Gastroesophageal sphincter (tissue), 4 donors: ENCODE data around the gene C14orf180. TPM values are rescaled to one million over a fixed set of nuclear protein-coding genes. Genes with fewer than 3 reads are reported as not detected.

Experiments
- ATAC-seq: fragments of 150-250 bp; one replicate; pipeline ENCODE4 v1.9.1; 2016; ENCODE audit warnings: mild to moderate bottlenecking, moderate library complexity
- H3K27ac ChIP-seq, 4 donors: fragments of 200-600 bp; sonication (generic) in 3 of 4; 1 replicate in 3 of 4; 2 replicates in 1 of 4; pipeline ENCODE4 v1.5.1; 2016 to 2019
- H3K27me3 ChIP-seq: fragments of 200-600 bp; sonication (generic); one replicate; pipeline ENCODE4 v1.5.1; 2019
- H3K36me3 ChIP-seq, 2 donors: fragments of 200-600 bp; sonication (generic); one replicate each; pipeline ENCODE4 v1.5.1; 2019; ENCODE audit warnings: control low read depth in 1 of 2
- H3K4me1 ChIP-seq, 3 donors: fragments of 200-600 bp; sonication (generic); 1 replicate in 2 of 3; 2 replicates in 1 of 3; pipeline ENCODE4 v1.5.1; 2016 to 2019; ENCODE audit warnings: control low read depth in 2 of 3
- H3K4me3 ChIP-seq, 2 donors: fragments of 200-600 bp; sonication (generic); one replicate each; pipeline ENCODE4 v1.5.1; 2019; ENCODE audit warnings: mild to moderate bottlenecking in 1 of 2, moderate library complexity in 1 of 2
- H3K9me3 ChIP-seq, 3 donors: fragments of 200-600 bp; sonication (generic); one replicate each; pipeline ENCODE4 v1.5.1; 2017 to 2019; ENCODE audit warnings: control low read depth in 2 of 3
- CTCF ChIP-seq, 4 experiments: fragments of 200-600 bp in 2 of 4; fragments of 450-650 bp in 2 of 4; sonication (generic) in 1 of 4; IDR thresholded peaks; one replicate each; pipeline ENCODE4 v1.5.1; 2017 to 2019; ENCODE audit warnings: antibody characterized with exemption in 4 of 4, mild to moderate bottlenecking in 2 of 4, moderate library complexity in 2 of 4
- EP300 ChIP-seq: sonication (generic); formaldehyde crosslinking; IDR thresholded peaks from one replicate; pipeline ENCODE4 v1.6.1; 2017; ENCODE audit warnings: antibody characterized with exemption, mild to moderate bottlenecking
- POLR2A ChIP-seq, 2 donors: fragments of 450-650 bp; IDR thresholded peaks; one replicate each; pipeline ENCODE4 v1.6.1; 2017; ENCODE audit warnings: antibody characterized with exemption in 2 of 2, mild to moderate bottlenecking in 2 of 2, moderate library complexity in 1 of 2
- POLR2AphosphoS5 ChIP-seq: sonication (generic); formaldehyde crosslinking; IDR thresholded peaks from one replicate; pipeline ENCODE4 v1.6.1; 2017; ENCODE audit warnings: antibody characterized with exemption
- WGBS, 2 donors: methylation state at CpG; one replicate each; pipeline ENCODE4 v1.1.5; 2018; ENCODE audit warnings: low coverage in 1 of 2; 5-methylcytosine and 5-hydroxymethylcytosine counted together
- total RNA-seq, 4 donors: library from RNA; depleted of rRNA; stranded (reverse); fragments of >200 nt; gene quantifications; one replicate each; pipeline ENCODE4 v1.1.0, GENCODE V29; 2016

The C14orf180 gene
- total RNA-seq, 4 donors from 2014 or later, result 0.54 to 0.78 TPM; not detected in 2

- Histone ChIP-seq H3K4me1 (no peaks in the 10 kb centered on the region), H3K4me3 (no peak overlapping the region), H3K36me3 (no peaks in the 10 kb centered on the region), H3K27ac (no peak overlapping the region), H3K9me3 (no peaks in the 10 kb centered on the region), H3K27me3 (peaks cover 91% of the 10 kb centered on the region)
- 75 to 80% methylated on average over 4 to 11 of the region's 30 CpGs for WGBS, 2 donors
- no peak for ATAC-seq
- TF ChIP-seq POLR2A (IDR thresholded peaks at IDR 0.05), result no peak
- no peak for TF ChIP-seq POLR2AphosphoS5
- TF ChIP-seq CTCF (IDR thresholded peaks at IDR 0.05), result no peak
- no peak for TF ChIP-seq EP300
These were observed 26.1 kb upstream of the C14orf180 start for GRCh38 chr14:104553166-104554087.

GRCh38 chr14:104554088-104554607 lies 25.4 kb upstream of the C14orf180 start:
- TF ChIP-seq POLR2A (IDR thresholded peaks at IDR 0.05), result no peak
- TF ChIP-seq POLR2AphosphoS5, result no peak
- TF ChIP-seq EP300, result no peak
- TF ChIP-seq CTCF (IDR thresholded peaks at IDR 0.05), result no peak

GRCh38 chr14:104554608-104555429 lies 24.7 kb upstream of the C14orf180 start:
- no peak for ATAC-seq
- H3K4me1 ChIP-seq, result no peaks in the 10 kb centered on the region
- no peak overlapping the region for H3K4me3 ChIP-seq
- H3K9me3 ChIP-seq, result no peaks in the 10 kb centered on the region
- no peak overlapping the region for H3K27ac ChIP-seq
- 80% methylated on average over 1 of the region's 26 CpGs; no CpG with 5 or more reads in 1 of the 2 donors for WGBS, 2 donors
- peaks cover 80% of the 10 kb centered on the region for H3K27me3 ChIP-seq
- TF ChIP-seq EP300 (no peak), POLR2AphosphoS5 (no peak), POLR2A (IDR thresholded peaks at IDR 0.05) (no peak), CTCF (IDR thresholded peaks at IDR 0.05) (no peak)
- no peaks in the 10 kb centered on the region for H3K36me3 ChIP-seq

More at GRCh38 chr14:104554088-104554607, 25.4 kb upstream of the C14orf180 start:
- 78% methylated on average over 5 of the region's 12 CpGs; no CpG with 5 or more reads in 1 of the 2 donors for WGBS, 2 donors
- no peak overlapping the region for H3K27ac ChIP-seq
- no peaks in the 10 kb centered on the region for H3K9me3 ChIP-seq
- no peaks in the 10 kb centered on the region for H3K36me3 ChIP-seq
- ATAC-seq, result no peak
- no peaks in the 10 kb centered on the region for H3K4me1 ChIP-seq
- H3K27me3 ChIP-seq, result peaks cover 86% of the 10 kb centered on the region
- no peak overlapping the region for H3K4me3 ChIP-seq

- ATAC-seq, result no peak
- 68 to 80% methylated on average over 1 to 7 of the region's 11 CpGs for WGBS, 2 donors
- H3K36me3 ChIP-seq, result no peaks in the 10 kb centered on the region
- TF ChIP-seq POLR2A (IDR thresholded peaks at IDR 0.05) (no peak), CTCF (IDR thresholded peaks at IDR 0.05) (no peak), EP300 (no peak), POLR2AphosphoS5 (no peak)
- no peak overlapping the region for H3K4me3 ChIP-seq
- H3K9me3 ChIP-seq, result no peaks in the 10 kb centered on the region
- H3K4me1 ChIP-seq, result no peaks in the 10 kb centered on the region
- peaks cover 78% of the 10 kb centered on the region for H3K27me3 ChIP-seq
- H3K27ac ChIP-seq, result no peak overlapping the region
These were observed 23.9 kb upstream of the C14orf180 start for GRCh38 chr14:104555430-104556255.
